ENCODE measurements around the gene METTL21C. TPM values are rescaled to one million over a fixed set of nuclear protein-coding genes. Genes with fewer than 3 reads are reported as not detected.

Gene METTL21C
- total RNA-seq, 4 donors from 2014 or later: not detected

DNA sequence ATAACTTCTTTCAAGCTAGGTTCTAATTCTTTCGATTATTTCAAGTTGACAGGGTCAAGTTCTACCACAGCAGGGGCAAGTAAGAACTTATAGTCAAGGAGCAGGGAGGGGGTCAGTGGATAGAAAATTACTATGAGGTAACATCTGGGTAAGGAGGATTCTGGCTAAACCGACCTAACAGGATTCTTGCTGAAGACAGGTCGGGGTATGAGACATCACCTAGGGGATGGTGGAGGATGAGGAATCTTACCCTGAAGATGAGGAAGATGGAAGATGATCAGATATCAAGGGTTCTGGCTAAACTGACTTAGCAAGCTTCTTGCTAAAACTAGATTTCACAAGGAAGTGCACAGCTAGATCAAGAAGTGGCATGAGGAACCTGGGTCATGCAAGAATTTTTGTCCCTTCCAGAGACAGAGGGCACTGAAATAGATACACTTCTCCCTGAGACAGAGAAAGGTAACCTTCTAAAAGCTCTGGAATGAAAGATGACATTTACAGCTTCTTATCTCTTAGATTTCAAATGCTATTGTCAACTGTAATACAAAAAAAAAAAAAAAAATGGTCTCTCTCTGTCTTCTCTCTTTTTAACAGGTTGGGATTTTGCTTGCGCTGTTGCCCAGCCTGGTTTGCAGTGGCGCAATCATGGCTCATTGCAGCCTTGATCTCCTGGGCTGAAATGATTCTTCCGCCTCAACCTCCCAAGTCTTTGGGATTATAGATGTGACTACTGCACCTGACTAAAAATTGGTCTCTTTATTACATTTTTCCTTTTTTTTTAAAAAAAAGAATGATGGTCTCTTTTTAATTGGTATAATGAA, 9.6 kb upstream of the METTL21C start:
- H3K4me3 ChIP-seq: no peak overlapping the region
- TF ChIP-seq POLR2AphosphoS5 (IDR thresholded peaks at IDR 0.05) (no peak), POLR2A (IDR thresholded peaks at IDR 0.05; ENCODE audit: low read depth) (no peak), EP300 (IDR thresholded peaks at IDR 0.05) (no peak)
- TF ChIP-seq, protein P1, sequence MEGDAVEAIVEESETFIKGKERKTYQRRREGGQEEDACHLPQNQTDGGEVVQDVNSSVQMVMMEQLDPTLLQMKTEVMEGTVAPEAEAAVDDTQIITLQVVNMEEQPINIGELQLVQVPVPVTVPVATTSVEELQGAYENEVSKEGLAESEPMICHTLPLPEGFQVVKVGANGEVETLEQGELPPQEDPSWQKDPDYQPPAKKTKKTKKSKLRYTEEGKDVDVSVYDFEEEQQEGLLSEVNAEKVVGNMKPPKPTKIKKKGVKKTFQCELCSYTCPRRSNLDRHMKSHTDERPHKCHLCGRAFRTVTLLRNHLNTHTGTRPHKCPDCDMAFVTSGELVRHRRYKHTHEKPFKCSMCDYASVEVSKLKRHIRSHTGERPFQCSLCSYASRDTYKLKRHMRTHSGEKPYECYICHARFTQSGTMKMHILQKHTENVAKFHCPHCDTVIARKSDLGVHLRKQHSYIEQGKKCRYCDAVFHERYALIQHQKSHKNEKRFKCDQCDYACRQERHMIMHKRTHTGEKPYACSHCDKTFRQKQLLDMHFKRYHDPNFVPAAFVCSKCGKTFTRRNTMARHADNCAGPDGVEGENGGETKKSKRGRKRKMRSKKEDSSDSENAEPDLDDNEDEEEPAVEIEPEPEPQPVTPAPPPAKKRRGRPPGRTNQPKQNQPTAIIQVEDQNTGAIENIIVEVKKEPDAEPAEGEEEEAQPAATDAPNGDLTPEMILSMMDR (IDR thresholded peaks at IDR 0.05): no peak
- intact Hi-C loops (cut with DNase I): no loop called here
- peaks cover 2 to 27% (median 10%) of the 10 kb centered on the region in 4 donors for H3K4me1 ChIP-seq
- H3K27ac ChIP-seq (replicated peaks in 1 of 4): no peak overlapping the region
- no peak for DNase-seq (ENCODE audit: extremely low spot score)
- 87% methylated on average over 6 of the region's 6 CpGs for WGBS
- H3K9me3 ChIP-seq: peaks cover 0 to 6% (median 2%) of the 10 kb centered on the region in 4 donors
- no peaks in the 10 kb centered on the region for H3K36me3 ChIP-seq
- H3K27me3 ChIP-seq: no peaks in the 10 kb centered on the region

DNA sequence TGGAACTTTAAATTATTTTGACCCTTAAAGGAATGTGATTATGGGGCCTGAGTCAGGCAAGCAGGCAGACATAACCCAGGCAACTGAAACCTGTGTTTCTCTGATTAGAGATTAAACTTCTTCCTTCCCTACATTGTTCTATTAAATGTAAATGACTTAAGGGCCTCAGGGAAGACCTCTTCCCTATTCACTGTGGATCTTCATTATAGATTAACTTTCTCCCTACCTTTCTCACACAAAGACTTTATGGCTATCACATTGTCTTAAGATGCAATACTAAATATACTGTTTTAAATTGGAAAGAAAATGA, 8.8 kb upstream of the METTL21C start:
- peaks cover 0 to 4% (median under 1%) of the 10 kb centered on the region in 4 donors for H3K9me3 ChIP-seq
- intact Hi-C loops (cut with DNase I): no loop called here
- H3K4me1 ChIP-seq: peaks cover 2 to 27% (median 10%) of the 10 kb centered on the region in 4 donors
- no peaks in the 10 kb centered on the region for H3K36me3 ChIP-seq
- no peaks in the 10 kb centered on the region for H3K27me3 ChIP-seq
- H3K4me3 ChIP-seq: no peak overlapping the region
- no peak for DNase-seq (ENCODE audit: extremely low spot score)
- TF ChIP-seq EP300 (IDR thresholded peaks at IDR 0.05): no peak
- TF ChIP-seq, protein P1 (IDR thresholded peaks at IDR 0.05): no peak
- TF ChIP-seq POLR2A (IDR thresholded peaks at IDR 0.05; ENCODE audit: low read depth): no peak
- TF ChIP-seq POLR2AphosphoS5 (IDR thresholded peaks at IDR 0.05): no peak
- H3K27ac ChIP-seq (replicated peaks in 1 of 4): no peak overlapping the region

DNA sequence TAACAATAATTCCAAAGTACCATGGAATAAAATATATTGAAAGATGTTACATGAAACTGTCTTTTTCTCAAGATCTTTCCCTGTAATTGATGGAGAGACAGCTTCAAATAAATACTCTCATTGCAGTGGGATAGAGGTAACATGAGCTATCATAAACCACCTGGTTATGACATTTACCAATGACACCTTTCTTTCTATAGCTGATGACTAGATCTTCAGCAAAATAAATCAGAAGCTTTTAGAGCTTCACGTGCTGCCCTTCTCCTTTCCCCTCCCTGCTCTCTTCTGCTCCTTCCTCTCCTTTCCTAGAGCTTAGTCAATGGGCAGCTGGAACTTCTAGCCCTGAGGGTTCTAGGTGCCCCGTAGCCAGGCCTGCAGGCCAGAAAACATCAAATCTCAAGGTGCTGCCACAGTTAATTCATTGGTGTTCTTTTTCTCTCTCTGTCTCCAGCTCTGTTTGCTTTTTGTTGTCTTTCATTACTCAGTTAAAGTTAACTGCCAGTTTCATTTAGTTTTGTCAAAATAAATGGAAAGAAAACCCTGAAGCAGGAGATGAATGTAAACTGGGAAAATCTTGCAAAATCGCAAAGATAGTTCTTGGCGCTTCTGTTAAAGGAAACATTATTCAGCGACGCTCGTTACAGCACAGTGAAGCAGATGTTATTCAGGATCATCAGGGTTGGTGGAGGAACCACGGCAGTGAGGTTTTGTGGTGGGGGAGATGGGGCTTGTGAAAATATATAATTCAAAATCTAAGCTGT, 8.3 kb upstream of the METTL21C start:
- TF ChIP-seq POLR2AphosphoS5 (IDR thresholded peaks at IDR 0.05) (no peak), EP300 (IDR thresholded peaks at IDR 0.05) (no peak), POLR2A (IDR thresholded peaks at IDR 0.05; ENCODE audit: low read depth) (no peak)
- TF ChIP-seq, protein P1 (IDR thresholded peaks at IDR 0.05): no peak
- intact Hi-C loops (cut with DNase I): no loop called here
- H3K4me3 ChIP-seq: no peak overlapping the region
- H3K27me3 ChIP-seq: no peaks in the 10 kb centered on the region
- H3K27ac ChIP-seq (replicated peaks in 1 of 4): no peak overlapping the region
- DNase-seq (ENCODE audit: extremely low spot score): peak; percentile 26
- 45% methylated on average over 8 of the region's 8 CpGs for WGBS
- no peaks in the 10 kb centered on the region for H3K36me3 ChIP-seq
- H3K9me3 ChIP-seq: peaks cover 0 to 4% (median 2%) of the 10 kb centered on the region in 4 donors
- peaks cover 2 to 27% (median 10%) of the 10 kb centered on the region in 4 donors for H3K4me1 ChIP-seq

DNA sequence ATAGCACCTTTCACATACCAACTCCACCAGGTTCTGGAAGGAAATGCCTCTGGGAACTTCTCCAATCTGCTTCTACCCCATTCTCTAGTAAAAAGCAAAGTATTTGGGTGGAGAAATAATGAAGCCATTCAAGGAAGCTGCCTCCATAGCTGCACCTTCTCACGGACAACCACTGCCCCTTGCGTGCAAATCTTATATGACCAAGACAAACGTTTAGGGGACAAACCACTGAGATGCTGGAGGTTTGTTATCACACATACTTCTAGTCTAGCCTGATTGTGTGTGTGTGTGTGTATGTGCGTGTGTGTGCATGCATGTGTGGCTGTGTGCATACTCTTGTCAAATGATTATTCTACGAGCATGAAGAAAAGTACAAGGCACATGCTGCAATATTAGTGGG, 6.5 kb upstream of the METTL21C start:
- H3K27ac ChIP-seq (replicated peaks in 1 of 4): peak overlapping the region in 2 of 4 donors; percentile 17 to 20
- intact Hi-C loops (cut with DNase I): no loop called here
- TF ChIP-seq, protein P1 (IDR thresholded peaks at IDR 0.05): no peak
- TF ChIP-seq POLR2A (IDR thresholded peaks at IDR 0.05; ENCODE audit: low read depth): no peak
- TF ChIP-seq EP300 (IDR thresholded peaks at IDR 0.05): no peak
- no peak for TF ChIP-seq POLR2AphosphoS5 (IDR thresholded peaks at IDR 0.05)
- peak; percentile 68 for DNase-seq (ENCODE audit: extremely low spot score)
- peaks cover 0 to 21% (median 10%) of the 10 kb centered on the region in 4 donors for H3K4me1 ChIP-seq
- H3K27me3 ChIP-seq: no peaks in the 10 kb centered on the region
- no peaks in the 10 kb centered on the region for H3K36me3 ChIP-seq
- no peak overlapping the region for H3K4me3 ChIP-seq
- WGBS: 95% methylated on average over 5 of the region's 5 CpGs
- peaks cover 0 to 4% (median 2%) of the 10 kb centered on the region in 4 donors for H3K9me3 ChIP-seq

Measured in esophagus muscularis mucosa (tissue), 4 donors.